GM12801 (cell line): ENCODE results near the gene BIRC3.

Source experiments
- CTCF ChIP-seq: IDR thresholded peaks from one replicate; pipeline ENCODE4 v1.5.1; 2011; ENCODE audit warnings: control low read depth; ENCODE audit not compliant: insufficient read length; ENCODE audit errors: extremely low read depth

The BIRC3 gene

GRCh38 chr11:102309621-102310541, 7.4 kb upstream of the BIRC3 start:
- TF ChIP-seq CTCF: no peak

- no peak for TF ChIP-seq CTCF
These were observed 4.6 kb upstream of the BIRC3 start for GRCh38 chr11:102312667-102313066.

- no peak for TF ChIP-seq CTCF
These were observed 3.9 kb upstream of the BIRC3 start for GRCh38 chr11:102313238-102313940.

- TF ChIP-seq CTCF: no peak
These were observed 2.5 kb upstream of the BIRC3 start for GRCh38 chr11:102314784-102315183.

GRCh38 chr11:102316346-102316904, 859 bp upstream of the BIRC3 start:
- TF ChIP-seq CTCF: no peak

- no peak for TF ChIP-seq CTCF
These were observed 452 bp downstream of the BIRC3 start for GRCh38 chr11:102317768-102318103.

GRCh38 chr11:102318469-102318868, 1.2 kb downstream of the BIRC3 start:
- TF ChIP-seq CTCF: no peak
